HL-60 (cell line): ENCODE results near the gene MAN2B1.

Experiments
- DNase-seq, 2 experiments: peaks; one replicate each; pipeline ENCODE4 v3.0.0-alpha.2; 2010 to 2020; ENCODE audit warnings: low read depth in 1 of 2, low spot score in 1 of 2
- H3K27ac ChIP-seq: fragments of 250-450 bp; sonication (Bioruptor Pico); replicated peaks from 2 replicates; pipeline ENCODE4 v1.5.1; 2020; ENCODE audit warnings: mild to moderate bottlenecking, moderate library complexity
- H3K27me3 ChIP-seq: fragments of 250-450 bp; sonication (Bioruptor Pico); 2 replicates; pipeline ENCODE4 v1.5.1; 2021; ENCODE audit warnings: mild to moderate bottlenecking, moderate library complexity; ENCODE audit not compliant: insufficient read depth, poor library complexity, severe bottlenecking
- H3K4me3 ChIP-seq: replicated peaks from 2 replicates; pipeline ENCODE4 v1.5.1; 2011; ENCODE audit warnings: mild to moderate bottlenecking, control low read depth, low read length; ENCODE audit not compliant: insufficient read depth
- CTCF ChIP-seq: IDR thresholded peaks from one replicate; pipeline ENCODE4 v1.5.1; 2011; ENCODE audit warnings: low read length, control low read depth, inconsistent platforms; ENCODE audit not compliant: insufficient read depth
- GABPA ChIP-seq: IDR thresholded peaks from 2 replicates; pipeline ENCODE4 v1.6.1; 2012; ENCODE audit warnings: low read depth
- POLR2AphosphoS5 ChIP-seq: IDR thresholded peaks from 2 replicates; pipeline ENCODE4 v1.6.1; 2012; ENCODE audit warnings: low read depth
- REST ChIP-seq: IDR thresholded peaks from 2 replicates; pipeline ENCODE4 v1.6.1; 2012; ENCODE audit warnings: low read depth; ENCODE audit not compliant: insufficient replicate concordance
- SPI1 ChIP-seq: IDR thresholded peaks from 2 replicates; pipeline ENCODE4 v1.6.1; 2012; ENCODE audit warnings: low read depth, mild to moderate bottlenecking, borderline replicate concordance

Gene MAN2B1

GRCh38 chr19:12655546-12655945, 11.0 kb downstream of the MAN2B1 start:
- TF ChIP-seq CTCF (no peak), REST (no peak), POLR2AphosphoS5 (no peak), GABPA (no peak), SPI1 (no peak)
- no peak for DNase-seq
- H3K4me3 ChIP-seq: no peak overlapping the region
- H3K27ac ChIP-seq: no peak overlapping the region
- H3K27me3 ChIP-seq: no peaks in the 10 kb centered on the region

- no peak for DNase-seq
- H3K4me3 ChIP-seq: no peak overlapping the region
- no peak overlapping the region for H3K27ac ChIP-seq
- TF ChIP-seq SPI1 (no peak), POLR2AphosphoS5 (no peak), CTCF (no peak), GABPA (no peak), REST (no peak)
- no peaks in the 10 kb centered on the region for H3K27me3 ChIP-seq
Measured at GRCh38 chr19:12652219-12652618, 14.3 kb downstream of the MAN2B1 start.

GRCh38 chr19:12649941-12650340, 16.6 kb downstream of the MAN2B1 start:
- Histone ChIP-seq H3K27me3 (no peaks in the 10 kb centered on the region), H3K4me3 (no peak overlapping the region), H3K27ac (no peak overlapping the region)
- DNase-seq: no peak
- no peak for TF ChIP-seq SPI1
- no peak for TF ChIP-seq REST
- TF ChIP-seq GABPA: no peak
- no peak for TF ChIP-seq CTCF
- no peak for TF ChIP-seq POLR2AphosphoS5
